Endodermal cell (in vitro differentiated cells): ENCODE results near the gene DNAJB2. TPM values are rescaled to one million over a fixed set of nuclear protein-coding genes. Genes with fewer than 3 reads are reported as not detected.

Source experiments
- DNase-seq: peaks from one replicate; pipeline ENCODE4 v3.0.0-alpha.2; 2017
- H3K27ac ChIP-seq: 2 replicates; pipeline ENCODE4 v1.5.1; 2013; ENCODE audit warnings: mild to moderate bottlenecking, low read depth, low read length, moderate library complexity
- H3K27me3 ChIP-seq: 2 replicates; pipeline ENCODE4 v1.6.1; 2013; ENCODE audit warnings: mild to moderate bottlenecking, low read length, moderate library complexity; ENCODE audit not compliant: insufficient read depth, control insufficient read depth, poor library complexity, severe bottlenecking
- H3K36me3 ChIP-seq: 2 replicates; pipeline ENCODE4 v1.7.0; 2013; ENCODE audit warnings: mild to moderate bottlenecking, low read length, moderate library complexity; ENCODE audit not compliant: control insufficient read depth, insufficient read depth
- H3K4me1 ChIP-seq: one replicate; pipeline ENCODE4 v1.7.0; 2013; ENCODE audit warnings: low read length; ENCODE audit not compliant: control insufficient read depth, insufficient read depth
- H3K4me3 ChIP-seq: 2 replicates; pipeline ENCODE4 v1.5.1; 2013; ENCODE audit warnings: mild to moderate bottlenecking, low read length, moderate library complexity
- H3K9ac ChIP-seq: 2 replicates; pipeline ENCODE4 v1.6.1; 2013; ENCODE audit warnings: mild to moderate bottlenecking, low read length, moderate library complexity; ENCODE audit not compliant: poor library complexity, severe bottlenecking; ENCODE audit errors: extremely low read depth
- H3K9me3 ChIP-seq: 2 replicates; pipeline ENCODE4 v1.6.1; 2013; ENCODE audit warnings: mild to moderate bottlenecking, low read length, moderate library complexity; ENCODE audit not compliant: control insufficient read depth
- H3K27ac Mint-ChIP-seq: 2 replicates; pipeline ENCODE4 v1.8.0; 2020; ENCODE audit warnings: mixed read lengths
- H3K27me3 Mint-ChIP-seq: 2 replicates; pipeline ENCODE4 v1.8.0; 2021; ENCODE audit warnings: mild to moderate bottlenecking, mixed read lengths; ENCODE audit not compliant: insufficient read depth
- H3K36me3 Mint-ChIP-seq: 2 replicates; pipeline ENCODE4 v1.8.0; 2020; ENCODE audit warnings: low read depth, mixed read lengths
- H3K4me1 Mint-ChIP-seq: 2 replicates; pipeline ENCODE4 v1.8.0; 2020; ENCODE audit warnings: mixed read lengths
- H3K4me3 Mint-ChIP-seq: 2 replicates; pipeline ENCODE4 v1.8.0; 2020; ENCODE audit warnings: mild to moderate bottlenecking, moderate library complexity, mixed read lengths
- H3K9me3 Mint-ChIP-seq: 2 replicates; pipeline ENCODE4 v1.8.0; 2020; ENCODE audit warnings: mild to moderate bottlenecking, mixed read lengths
- CTCF ChIP-seq: fragments of 200-600 bp; sonication (generic); conservative IDR thresholded peaks from 2 replicates; pipeline ENCODE4 v1.5.0; 2021; ENCODE audit warnings: antibody characterized with exemption, mild to moderate bottlenecking
- WGBS, 2 experiments: methylation state at CpG; one replicate each; pipeline versions ENCODE4 v1.1.5 to v1.1.7; 2013; ENCODE audit warnings: missing lambda C conversion rate in 2 of 2, mixed read lengths in 1 of 2; ENCODE audit not compliant: insufficient coverage in 1 of 2, insufficient read length in 1 of 2; 5-methylcytosine and 5-hydroxymethylcytosine counted together
- total RNA-seq, 2 donors: library from RNA; stranded (reverse); fragmentation: NEBNext Ultra II Directional in 1 of 2; extraction: Animal tissue kit (Norgen Biotek cat#: 25700) in 1 of 2; gene quantifications; 2 replicates in 1 of 2; 3 replicates in 1 of 2; pipeline ENCODE4 v1.2.1, GENCODE V29; 2021

DNAJB2 gene
- total RNA-seq, 2 donors from 2014 or later = 61.9 to 80.9 TPM

GRCh38 chr2:219314804-219315468 is 35.8 kb downstream of the DNAJB2 start:
- Mint-ChIP-seq H3K27me3 (peaks cover 20% of the 10 kb centered on the region), H3K9me3 (peaks cover 6% of the 10 kb centered on the region), H3K27ac (no peak overlapping the region), H3K4me1 (no peaks in the 10 kb centered on the region), H3K4me3 (no peak overlapping the region), H3K36me3 (no peaks in the 10 kb centered on the region)
- no peaks in the 10 kb centered on the region for H3K9me3 ChIP-seq
- no peaks in the 10 kb centered on the region for H3K4me1 ChIP-seq
- TF ChIP-seq CTCF = no peak
- H3K4me3 ChIP-seq = no peak overlapping the region
- DNase-seq = no peak
- no peak overlapping the region for H3K27ac ChIP-seq
- no peak overlapping the region for H3K9ac ChIP-seq
- 87 to 92% methylated on average over 13 to 16 of the region's 16 CpGs for WGBS, 2 experiments
- H3K27me3 ChIP-seq = peaks cover 10% of the 10 kb centered on the region
- H3K36me3 ChIP-seq = no peaks in the 10 kb centered on the region

DNA sequence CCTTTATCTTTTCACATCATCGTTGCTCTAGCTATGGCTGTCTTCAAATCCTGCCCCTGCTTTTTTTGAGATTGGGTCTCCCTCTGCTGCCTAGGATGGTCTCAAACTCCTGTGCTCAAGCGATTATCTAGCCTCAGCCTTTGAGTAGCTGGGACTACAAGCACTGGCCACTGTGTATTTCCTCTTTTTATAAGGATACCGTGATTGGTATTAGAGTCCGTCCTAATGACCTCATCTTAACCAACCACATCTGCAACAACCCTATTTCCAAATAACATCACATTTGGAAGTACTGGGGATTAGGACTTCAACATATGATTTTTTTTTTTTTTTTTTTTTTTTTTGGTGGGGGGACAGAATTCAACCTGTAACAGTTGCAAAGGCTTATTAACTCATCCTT is 44.3 kb downstream of the DNAJB2 start:
- H3K4me3 ChIP-seq = no peak overlapping the region
- no peak overlapping the region for H3K9ac ChIP-seq
- no peaks in the 10 kb centered on the region for H3K9me3 Mint-ChIP-seq
- no peak for TF ChIP-seq CTCF
- no peaks in the 10 kb centered on the region for H3K4me1 ChIP-seq
- H3K27ac ChIP-seq = no peak overlapping the region
- 81 to 82% methylated on average over 2 to 4 of the region's 4 CpGs for WGBS, 2 experiments
- H3K27ac Mint-ChIP-seq = no peak overlapping the region
- no peaks in the 10 kb centered on the region for H3K36me3 ChIP-seq
- H3K4me1 Mint-ChIP-seq = no peaks in the 10 kb centered on the region
- H3K9me3 ChIP-seq = no peaks in the 10 kb centered on the region
- no peaks in the 10 kb centered on the region for H3K36me3 Mint-ChIP-seq
- peaks cover 62% of the 10 kb centered on the region for H3K27me3 ChIP-seq
- no peak for DNase-seq
- peaks cover 58% of the 10 kb centered on the region for H3K27me3 Mint-ChIP-seq
- H3K4me3 Mint-ChIP-seq = no peak overlapping the region

DNA sequence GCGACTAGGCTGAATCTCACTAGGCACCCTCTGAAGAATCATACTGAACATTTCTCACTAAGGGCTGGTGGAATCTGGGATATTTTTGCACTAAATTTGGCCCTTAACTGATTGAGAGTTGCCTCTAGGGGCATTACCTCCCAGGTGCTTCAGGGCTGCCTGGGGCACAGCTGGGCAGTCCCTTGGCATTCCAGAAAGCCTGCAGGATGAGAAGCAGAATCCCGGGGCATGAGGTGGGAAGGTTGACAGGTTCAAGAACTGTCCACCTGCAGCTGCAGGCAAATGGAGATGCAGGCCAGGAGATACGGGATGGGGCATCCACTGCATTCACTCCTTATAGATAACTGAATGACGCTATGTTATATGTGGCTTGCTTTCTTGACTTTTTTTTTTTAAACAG is 46.0 kb downstream of the DNAJB2 start:
- Histone ChIP-seq H3K9ac (no peak overlapping the region), H3K36me3 (no peaks in the 10 kb centered on the region), H3K27me3 (peaks cover 79% of the 10 kb centered on the region), H3K4me3 (no peak overlapping the region), H3K27ac (no peak overlapping the region), H3K9me3 (no peaks in the 10 kb centered on the region), H3K4me1 (no peaks in the 10 kb centered on the region)
- Mint-ChIP-seq H3K27ac (no peak overlapping the region), H3K36me3 (no peaks in the 10 kb centered on the region), H3K4me1 (no peaks in the 10 kb centered on the region), H3K4me3 (no peak overlapping the region), H3K9me3 (no peaks in the 10 kb centered on the region), H3K27me3 (peaks cover 71% of the 10 kb centered on the region)
- DNase-seq = no peak
- TF ChIP-seq CTCF = no peak
- WGBS, 2 experiments = 85 to 96% methylated on average over 3 to 4 of the region's 4 CpGs
